Adrenal gland (tissue), 12 donors: Measurements from ENCODE around the gene OSBPL7. TPM values are rescaled to one million over a fixed set of nuclear protein-coding genes. Genes with fewer than 3 reads are reported as not detected.

Experiments
- DNase-seq, 7 donors: peaks; one replicate each; pipeline ENCODE4 v3.0.0-alpha.2; 2019 to 2020
- H3K27ac ChIP-seq, 5 donors: fragments of 200-600 bp; sonication (generic) in 4 of 5; 1 replicate in 3 of 5; 2 replicates in 2 of 5; pipeline versions ENCODE4 v1.5.1 to v1.8.0; 2016 to 2020; ENCODE audit warnings: mild to moderate bottlenecking in 1 of 5
- H3K27me3 ChIP-seq: fragments of 200-600 bp; 2 replicates; pipeline ENCODE4 v1.8.0; 2021
- H3K36me3 ChIP-seq, 2 donors: fragments of 200-600 bp; replicated peaks in 1 of 2; 1 replicate in 1 of 2; 2 replicates in 1 of 2; pipeline versions ENCODE4 v1.5.1 to v1.8.0; 2018 to 2022
- H3K4me1 ChIP-seq, 2 donors: fragments of 200-600 bp; replicated peaks in 1 of 2; 1 replicate in 1 of 2; 2 replicates in 1 of 2; pipeline versions ENCODE4 v1.5.1 to v1.8.0; 2018 to 2021
- H3K4me3 ChIP-seq, 4 donors: fragments of 200-600 bp; sonication (generic) in 3 of 4; one replicate each; pipeline ENCODE4 v1.5.1; 2016 to 2018
- H3K9me3 ChIP-seq, 3 donors: fragments of 200-600 bp; sonication (generic) in 1 of 3; replicated peaks in 1 of 3; 1 replicate in 2 of 3; 2 replicates in 1 of 3; pipeline versions ENCODE4 v1.5.1 to v1.8.0; 2016 to 2021
- CTCF ChIP-seq, 6 experiments: fragments of 450-650 bp in 4 of 6; fragments of 200-600 bp in 2 of 6; sonication (generic) in 1 of 6; IDR thresholded peaks; 1 replicate in 5 of 6; 2 replicates in 1 of 6; pipeline versions ENCODE4 v1.5.1 to v1.8.0; 2016 to 2021; ENCODE audit warnings: antibody characterized with exemption in 6 of 6, mild to moderate bottlenecking in 2 of 6, moderate library complexity in 1 of 6
- POLR2A ChIP-seq, 2 donors: fragments of 450-650 bp; IDR thresholded peaks; one replicate each; pipeline ENCODE4 v1.6.1; 2017; ENCODE audit warnings: antibody characterized with exemption in 2 of 2, mild to moderate bottlenecking in 2 of 2, moderate library complexity in 1 of 2
- WGBS, 4 donors: extraction: QIAGEN DNeasy Blood & Tissue Kit in 2 of 4; methylation state at CpG; one replicate each; pipeline versions ENCODE4 v1.1.5 to v1.1.7; 2013 to 2017; 5-methylcytosine and 5-hydroxymethylcytosine counted together
- intact Hi-C, 2 donors: fragments of 100-400 bp; cut with DNase I; formaldehyde crosslinking; loops; one replicate each; pipeline versions ENCODE4 v1.14.1 to v1.15.0; 2022 to 2023
- polyA plus RNA-seq, 3 donors: library from polyadenylated mRNA; stranded (reverse); fragments of 200-250 nt in 2 of 3; fragments of 350-450 nt in 1 of 3; fragmentation: Illumina TruSeq in 1 of 3; extraction: RNeasy Lipid Tissue Mini Kit (QIAGEN cat#74804) in 1 of 3; gene quantifications; one replicate each; pipeline ENCODE4 v1.2.3, GENCODE V29; 2013 to 2014
- total RNA-seq, 9 donors: library from RNA; depleted of rRNA in 4 of 9; stranded (reverse); fragments of >200 nt in 4 of 9; fragments of 120-200 nt in 1 of 9; fragmentation: NEBNext Ultra II Directional in 1 of 9; extraction: Animal tissue kit (Norgen Biotek cat#: 25700) in 1 of 9; gene quantifications; one replicate each; pipeline versions ENCODE4 v1.1.0 to v1.2.4, GENCODE V29; 2013 to 2023
- donor health status: healthy with polysubstance abuse.
- donor health status: Bipolar disorder and iron deficiency.
- donor health status: DM: yes; HTN: yes; CAD: no.
- donor health status: DM: no; HTN: no; CAD: no.
- donor health status: DM: no; HTN: no; CAD: no.
- donor health status: DM: yes; HTN: yes; CAD: no.

The OSBPL7 gene
- total and polyA plus RNA-seq, 12 donors, result 2.0 to 22.4 (median 6.6) TPM

- H3K9me3 ChIP-seq, result no peaks in the 10 kb centered on the region
- H3K36me3 ChIP-seq, result no peaks in the 10 kb centered on the region
- H3K4me1 ChIP-seq, result peaks cover 0 to 9% of the 10 kb centered on the region in 2 donors
- no peak overlapping the region for H3K27ac ChIP-seq
- DNase-seq, result peak; percentile 48 to 72 (median 65)
- 2 to 7% (median 4%) methylated on average over 8 to 70 of the region's 70 CpGs for WGBS, 4 donors
- H3K27me3 ChIP-seq, result peaks cover 42% of the 10 kb centered on the region
- peak overlapping the region in 1 of 4 donors; percentile 39 for H3K4me3 ChIP-seq
- intact Hi-C loops, result loop anchor here (10.0 kb wide), 2 partner anchors 85 to 95 kb away; partner anchors contain the start of gene TBKBP1 (in 1 of the 2)
- TF ChIP-seq POLR2A (IDR thresholded peaks at IDR 0.05) (no peak), CTCF (IDR thresholded peaks at IDR 0.05) (peak; percentile 27 to 60 (median 44))
Observed at GRCh38 chr17:47789611-47790561, 31.7 kb downstream of the OSBPL7 start.

GRCh38 chr17:47785538-47786123 lies 36.0 kb downstream of the OSBPL7 start:
- 40 to 48% (median 44%) methylated on average over 5 of the region's 5 CpGs for WGBS, 4 donors
- H3K4me1 ChIP-seq, result peaks cover 0 to 9% of the 10 kb centered on the region in 2 donors
- H3K27ac ChIP-seq, result no peak overlapping the region
- DNase-seq, result no peak
- intact Hi-C loops, result loop anchor here (10.0 kb wide), 2 partner anchors 81 to 91 kb away; partner anchors contain the start of gene TBKBP1 (in 1 of the 2)
- H3K4me3 ChIP-seq, result no peak overlapping the region
- H3K9me3 ChIP-seq, result no peaks in the 10 kb centered on the region
- no peak for TF ChIP-seq POLR2A (IDR thresholded peaks at IDR 0.05)
- TF ChIP-seq CTCF (IDR thresholded peaks at IDR 0.05), result no peak
- peaks cover 16% of the 10 kb centered on the region for H3K27me3 ChIP-seq
- H3K36me3 ChIP-seq, result no peaks in the 10 kb centered on the region

GRCh38 chr17:47781397-47781796 lies 40.2 kb downstream of the OSBPL7 start:
- TF ChIP-seq POLR2A (IDR thresholded peaks at IDR 0.05), result no peak
- TF ChIP-seq CTCF (IDR thresholded peaks at IDR 0.05), result no peak
- H3K36me3 ChIP-seq, result no peaks in the 10 kb centered on the region
- WGBS, 4 donors, result 72 to 81% (median 75%) methylated on average over 4 to 5 of the region's 5 CpGs
- no peaks in the 10 kb centered on the region for H3K9me3 ChIP-seq
- peaks cover 26% of the 10 kb centered on the region for H3K27me3 ChIP-seq
- H3K27ac ChIP-seq, result no peak overlapping the region
- no peaks in the 10 kb centered on the region for H3K4me1 ChIP-seq
- intact Hi-C loops, result loop anchor here (10.0 kb wide), 2 partner anchors 77 to 87 kb away; partner anchors contain the start of gene TBKBP1 (in 1 of the 2)
- no peak for DNase-seq
- H3K4me3 ChIP-seq, result no peak overlapping the region

GRCh38 chr17:47778184-47778635 lies 43.4 kb downstream of the OSBPL7 start:
- no peak for TF ChIP-seq CTCF (IDR thresholded peaks at IDR 0.05)
- no peak for TF ChIP-seq POLR2A (IDR thresholded peaks at IDR 0.05)
- Histone ChIP-seq H3K27ac (no peak overlapping the region), H3K36me3 (no peaks in the 10 kb centered on the region), H3K9me3 (no peaks in the 10 kb centered on the region), H3K4me3 (no peak overlapping the region), H3K4me1 (no peaks in the 10 kb centered on the region), H3K27me3 (peaks cover 40% of the 10 kb centered on the region)
- DNase-seq, result no peak
- WGBS, 4 donors, result 28 to 68% (median 36%) methylated on average over 5 to 45 of the region's 45 CpGs
- intact Hi-C loops, result no loop called here
